BLaER1 (cell line): ENCODE data around the gene RNF144B.

ENCODE experiments used
- H3K27ac ChIP-seq: shearing (Covaris generic); formaldehyde crosslinking; 2 replicates; pipeline ENCODE4 v1.8.1; 2022
- H3K27me3 ChIP-seq: shearing (Covaris generic); formaldehyde crosslinking; 2 replicates; pipeline ENCODE4 v1.8.1; 2022
- H3K36me3 ChIP-seq: shearing (Covaris generic); formaldehyde crosslinking; 2 replicates; pipeline ENCODE4 v1.8.1; 2022
- H3K4me1 ChIP-seq: shearing (Covaris generic); formaldehyde crosslinking; 2 replicates; pipeline ENCODE4 v1.8.1; 2022
- H3K4me2 ChIP-seq: shearing (Covaris generic); formaldehyde crosslinking; 2 replicates; pipeline ENCODE4 v1.8.1; 2022
- H3K4me3 ChIP-seq: shearing (Covaris generic); formaldehyde crosslinking; 2 replicates; pipeline ENCODE4 v1.8.1; 2022
- H3K9ac ChIP-seq: shearing (Covaris generic); formaldehyde crosslinking; 2 replicates; pipeline ENCODE4 v1.8.1; 2022
- H3K9me3 ChIP-seq: shearing (Covaris generic); formaldehyde crosslinking; 2 replicates; pipeline ENCODE4 v1.8.1; 2022
- H4K20me1 ChIP-seq: shearing (Covaris generic); formaldehyde crosslinking; 2 replicates; pipeline ENCODE4 v1.8.1; 2022
- Cebpa-rat ChIP-seq: shearing (Covaris generic); IDR thresholded peaks from 2 replicates; pipeline ENCODE4 v1.8.1; 2022

The RNF144B gene

DNA sequence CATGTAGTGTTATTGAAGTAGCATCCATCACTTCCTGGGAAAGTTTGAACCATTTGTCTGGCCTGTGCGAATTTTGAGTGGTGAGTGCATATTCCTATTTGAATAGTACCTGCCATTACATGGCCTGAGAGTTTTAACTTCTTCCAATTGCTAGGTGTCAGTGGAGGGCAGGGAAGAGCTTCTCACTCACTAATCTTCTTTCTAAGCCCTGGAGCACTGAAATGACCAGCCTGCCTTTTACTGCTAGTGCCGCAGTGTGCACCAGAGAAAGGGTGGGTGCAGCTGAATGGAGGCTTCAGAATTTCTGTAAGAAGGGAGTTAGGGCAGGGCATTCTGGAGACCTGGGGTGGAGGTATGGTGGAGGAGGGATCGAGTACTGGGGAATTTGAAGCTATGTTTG is 45.5 kb downstream of the RNF144B start:
- Histone ChIP-seq H3K9me3 (no peaks in the 10 kb centered on the region), H3K27ac (no peak overlapping the region), H3K4me2 (no peak overlapping the region), H3K36me3 (no peaks in the 10 kb centered on the region), H4K20me1 (no peaks in the 10 kb centered on the region), H3K27me3 (no peaks in the 10 kb centered on the region), H3K4me1 (no peaks in the 10 kb centered on the region), H3K4me3 (no peak overlapping the region), H3K9ac (no peak overlapping the region)
- TF ChIP-seq Cebpa-rat: no peak

GRCh38 chr6:18433059-18433458 is 45.9 kb downstream of the RNF144B start:
- H3K4me3 ChIP-seq: no peak overlapping the region
- no peaks in the 10 kb centered on the region for H3K27me3 ChIP-seq
- H3K36me3 ChIP-seq: no peaks in the 10 kb centered on the region
- H3K4me2 ChIP-seq: no peak overlapping the region
- no peaks in the 10 kb centered on the region for H4K20me1 ChIP-seq
- no peak overlapping the region for H3K9ac ChIP-seq
- no peaks in the 10 kb centered on the region for H3K9me3 ChIP-seq
- no peaks in the 10 kb centered on the region for H3K4me1 ChIP-seq
- no peak for TF ChIP-seq Cebpa-rat
- H3K27ac ChIP-seq: no peak overlapping the region

GRCh38 chr6:18436341-18436740 is 49.2 kb downstream of the RNF144B start:
- TF ChIP-seq Cebpa-rat: no peak
- Histone ChIP-seq H3K4me3 (no peak overlapping the region), H3K9me3 (no peaks in the 10 kb centered on the region), H3K36me3 (no peaks in the 10 kb centered on the region), H3K27me3 (no peaks in the 10 kb centered on the region), H3K4me2 (no peak overlapping the region), H3K9ac (no peak overlapping the region), H3K4me1 (no peaks in the 10 kb centered on the region), H3K27ac (no peak overlapping the region), H4K20me1 (no peaks in the 10 kb centered on the region)

DNA sequence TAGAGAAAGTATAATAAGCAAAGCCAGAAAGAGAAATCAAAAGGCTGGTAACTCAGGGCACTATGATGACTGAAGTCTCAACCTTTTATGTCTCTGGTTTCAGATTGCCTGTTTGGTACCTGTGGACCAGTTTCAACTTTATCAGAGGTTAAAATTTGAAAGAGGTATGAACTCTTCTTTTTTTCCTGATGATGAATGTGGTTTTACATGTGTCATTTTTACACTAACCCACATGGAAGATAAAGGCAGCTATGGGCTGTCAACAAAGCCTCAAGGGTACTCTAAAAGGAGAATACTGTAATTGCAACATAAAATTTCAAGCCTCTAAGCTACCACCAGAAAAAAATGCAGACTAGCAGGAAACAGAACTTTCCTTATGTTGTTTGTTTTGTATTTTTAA is 52.4 kb downstream of the RNF144B start:
- TF ChIP-seq Cebpa-rat: no peak
- H3K9ac ChIP-seq: no peak overlapping the region
- H3K36me3 ChIP-seq: no peaks in the 10 kb centered on the region
- H3K27me3 ChIP-seq: no peaks in the 10 kb centered on the region
- no peaks in the 10 kb centered on the region for H3K4me1 ChIP-seq
- no peak overlapping the region for H3K4me3 ChIP-seq
- no peaks in the 10 kb centered on the region for H3K9me3 ChIP-seq
- H4K20me1 ChIP-seq: no peaks in the 10 kb centered on the region
- H3K27ac ChIP-seq: no peak overlapping the region
- H3K4me2 ChIP-seq: no peak overlapping the region

DNA sequence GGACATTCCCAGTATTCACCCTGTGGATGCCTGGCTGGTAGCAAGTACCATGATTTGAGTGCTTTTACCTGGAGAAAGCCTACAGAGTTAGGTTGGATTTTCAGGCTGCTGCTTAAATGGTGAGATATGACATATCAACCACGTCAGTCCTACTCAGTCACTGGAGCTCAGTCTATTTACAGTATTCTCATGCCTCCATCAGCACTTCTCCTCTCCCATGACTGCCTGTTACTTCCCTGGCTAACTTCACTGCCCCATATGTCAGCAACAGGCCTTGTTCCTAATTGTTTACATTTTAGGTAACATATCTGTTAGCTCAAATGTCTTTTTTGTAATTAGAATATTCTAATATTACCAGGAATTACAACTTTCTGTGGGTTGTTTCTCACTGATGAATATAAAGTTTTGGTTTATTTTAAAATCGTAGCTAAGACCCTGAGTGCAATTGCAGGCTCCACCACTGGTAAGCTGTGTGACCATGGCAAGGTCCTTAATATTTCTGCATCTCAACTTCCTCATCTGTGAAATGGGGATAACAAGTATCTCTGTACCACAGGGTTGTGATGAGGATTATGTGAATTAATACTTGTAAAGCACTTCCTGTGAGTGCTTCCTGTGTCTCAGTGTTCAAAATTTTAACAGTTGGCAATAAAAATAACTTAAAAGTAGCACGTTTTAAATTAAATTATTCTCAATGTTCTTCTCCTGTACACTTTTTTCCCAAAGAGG is 54.3 kb downstream of the RNF144B start:
- no peak for TF ChIP-seq Cebpa-rat
- H3K27ac ChIP-seq: no peak overlapping the region
- no peaks in the 10 kb centered on the region for H3K4me1 ChIP-seq
- no peaks in the 10 kb centered on the region for H3K36me3 ChIP-seq
- no peaks in the 10 kb centered on the region for H3K9me3 ChIP-seq
- no peaks in the 10 kb centered on the region for H3K27me3 ChIP-seq
- no peak overlapping the region for H3K4me3 ChIP-seq
- H3K4me2 ChIP-seq: no peak overlapping the region
- no peak overlapping the region for H3K9ac ChIP-seq
- H4K20me1 ChIP-seq: no peaks in the 10 kb centered on the region

- Histone ChIP-seq H3K4me2 (no peak overlapping the region), H3K4me3 (no peak overlapping the region), H4K20me1 (no peaks in the 10 kb centered on the region), H3K4me1 (no peaks in the 10 kb centered on the region), H3K27ac (no peak overlapping the region), H3K9ac (no peak overlapping the region), H3K9me3 (no peaks in the 10 kb centered on the region), H3K36me3 (no peaks in the 10 kb centered on the region), H3K27me3 (no peaks in the 10 kb centered on the region)
- TF ChIP-seq Cebpa-rat: no peak
These were observed 57.0 kb downstream of the RNF144B start for GRCh38 chr6:18444111-18444510.

GRCh38 chr6:18445228-18445627 is 58.1 kb downstream of the RNF144B start:
- no peak for TF ChIP-seq Cebpa-rat
- no peaks in the 10 kb centered on the region for H3K9me3 ChIP-seq
- no peak overlapping the region for H3K4me3 ChIP-seq
- H3K9ac ChIP-seq: no peak overlapping the region
- H3K4me2 ChIP-seq: no peak overlapping the region
- H3K36me3 ChIP-seq: no peaks in the 10 kb centered on the region
- H3K27me3 ChIP-seq: no peaks in the 10 kb centered on the region
- H4K20me1 ChIP-seq: no peaks in the 10 kb centered on the region
- H3K4me1 ChIP-seq: no peaks in the 10 kb centered on the region
- no peak overlapping the region for H3K27ac ChIP-seq

GRCh38 chr6:18446771-18447170 is 59.6 kb downstream of the RNF144B start:
- no peak for TF ChIP-seq Cebpa-rat
- Histone ChIP-seq H3K27ac (no peak overlapping the region), H3K9ac (no peak overlapping the region), H3K4me1 (no peaks in the 10 kb centered on the region), H3K9me3 (no peaks in the 10 kb centered on the region), H3K4me3 (no peak overlapping the region), H4K20me1 (no peaks in the 10 kb centered on the region), H3K27me3 (no peaks in the 10 kb centered on the region), H3K4me2 (no peak overlapping the region), H3K36me3 (no peaks in the 10 kb centered on the region)

GRCh38 chr6:18447552-18447951 is 60.4 kb downstream of the RNF144B start:
- no peaks in the 10 kb centered on the region for H3K9me3 ChIP-seq
- no peaks in the 10 kb centered on the region for H3K36me3 ChIP-seq
- no peaks in the 10 kb centered on the region for H4K20me1 ChIP-seq
- H3K9ac ChIP-seq: no peak overlapping the region
- H3K27me3 ChIP-seq: no peaks in the 10 kb centered on the region
- no peak overlapping the region for H3K4me2 ChIP-seq
- TF ChIP-seq Cebpa-rat: no peak
- H3K27ac ChIP-seq: no peak overlapping the region
- no peaks in the 10 kb centered on the region for H3K4me1 ChIP-seq
- H3K4me3 ChIP-seq: no peak overlapping the region

GRCh38 chr6:18451756-18452155 is 64.6 kb downstream of the RNF144B start:
- Histone ChIP-seq H3K27ac (no peak overlapping the region), H3K4me3 (no peak overlapping the region), H4K20me1 (no peaks in the 10 kb centered on the region), H3K4me1 (no peaks in the 10 kb centered on the region), H3K4me2 (no peak overlapping the region), H3K27me3 (no peaks in the 10 kb centered on the region), H3K9me3 (no peaks in the 10 kb centered on the region), H3K36me3 (no peaks in the 10 kb centered on the region), H3K9ac (no peak overlapping the region)
- TF ChIP-seq Cebpa-rat: no peak

DNA sequence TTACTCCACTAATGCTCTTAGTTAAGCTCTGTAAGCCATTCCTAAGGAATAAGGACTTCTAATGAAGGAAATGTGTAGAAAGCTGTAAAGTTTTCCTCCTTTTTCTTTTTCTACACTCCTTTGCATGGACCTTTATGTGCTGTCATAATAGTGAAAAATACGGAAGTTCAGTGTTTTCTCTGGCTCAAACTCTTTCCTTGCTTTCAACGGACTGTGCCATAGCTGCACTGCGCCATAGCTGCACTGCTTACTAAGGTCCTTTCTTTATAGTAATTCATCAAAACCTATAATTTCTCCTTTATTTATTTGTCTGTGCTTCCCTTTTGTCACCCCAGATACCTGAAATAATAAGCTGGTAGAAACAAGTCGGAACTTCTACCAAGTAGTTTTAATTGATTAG is 67.3 kb downstream of the RNF144B start:
- Histone ChIP-seq H3K36me3 (no peaks in the 10 kb centered on the region; the same call in 1 of the 2 replicates), H3K4me3 (no peak overlapping the region), H3K9ac (no peak overlapping the region), H3K9me3 (no peaks in the 10 kb centered on the region), H3K4me1 (no peaks in the 10 kb centered on the region), H3K27me3 (no peaks in the 10 kb centered on the region), H3K4me2 (no peak overlapping the region), H4K20me1 (no peaks in the 10 kb centered on the region), H3K27ac (no peak overlapping the region)
- TF ChIP-seq Cebpa-rat: no peak
